Transverse colon (tissue), 4 donors: ENCODE measurements around the gene TMEM176A. TPM values are rescaled to one million over a fixed set of nuclear protein-coding genes. Genes with fewer than 3 reads are reported as not detected.

Source experiments
- DNase-seq: peaks from one replicate; pipeline ENCODE4 v3.0.0-alpha.2; 2019
- H3K27ac ChIP-seq, 4 donors: fragments of 200-600 bp; sonication (generic); 2 replicates each; pipeline ENCODE4 v1.5.1; 2016 to 2018; ENCODE audit warnings: inconsistent platforms in 4 of 4
- H3K27me3 ChIP-seq: fragments of 200-600 bp; sonication (generic); 2 replicates; pipeline ENCODE4 v1.5.1; 2017; ENCODE audit warnings: inconsistent platforms
- H3K36me3 ChIP-seq, 4 donors: fragments of 200-600 bp; sonication (generic); 2 replicates each; pipeline ENCODE4 v1.5.1; 2017 to 2019; ENCODE audit warnings: inconsistent platforms in 4 of 4
- H3K4me1 ChIP-seq, 4 donors: fragments of 200-600 bp; sonication (generic); 2 replicates each; pipeline ENCODE4 v1.5.1; 2017 to 2020; ENCODE audit warnings: inconsistent platforms in 4 of 4
- H3K4me3 ChIP-seq, 4 donors: fragments of 200-600 bp; sonication (generic); 1 replicate in 1 of 4; 2 replicates in 3 of 4; pipeline versions ENCODE4 v1.5.1 to v1.6.1; 2017 to 2019; ENCODE audit warnings: inconsistent platforms in 4 of 4
- H3K9me3 ChIP-seq, 2 donors: fragments of 200-600 bp; sonication (generic); 2 replicates each; pipeline ENCODE4 v1.5.1; 2017 to 2019; ENCODE audit warnings: inconsistent platforms in 2 of 2
- EP300 ChIP-seq: sonication (generic); formaldehyde crosslinking; IDR thresholded peaks from one replicate; pipeline ENCODE4 v1.6.1; 2017; ENCODE audit warnings: antibody characterized with exemption, low read depth
- POLR2A ChIP-seq: fragments of 450-650 bp; IDR thresholded peaks from one replicate; pipeline ENCODE4 v1.6.1; 2016; ENCODE audit warnings: antibody characterized with exemption, mild to moderate bottlenecking, moderate library complexity
- POLR2AphosphoS5 ChIP-seq, 3 donors: sonication (generic); formaldehyde crosslinking; IDR thresholded peaks; one replicate each; pipeline ENCODE4 v1.6.1; 2016; ENCODE audit warnings: antibody characterized with exemption in 3 of 3
- WGBS, 2 donors: methylation state at CpG; one replicate each; pipeline ENCODE4 v1.1.5; 2018; ENCODE audit warnings: low coverage in 1 of 2; 5-methylcytosine and 5-hydroxymethylcytosine counted together
- in situ Hi-C, 4 donors: fragments of 200-750 bp; cut with MboI; loops; one replicate each; pipeline versions ENCODE4 v1.15.0 to v1.15.1; 2017; ENCODE audit warnings: low sequenced_read_pairs in 3 of 4, low pct_ligation_motif_present in 1 of 4, low pct_unique_long_range_greater_than_20kb in 1 of 4
- intact Hi-C: fragments of 100-400 bp; cut with DNase I; formaldehyde crosslinking; loops from one replicate; pipeline ENCODE4 v1.15.1; 2023; ENCODE audit warnings: low total_unique reads
- total RNA-seq, 4 donors: library from RNA; depleted of rRNA; stranded (reverse); fragments of >200 nt; gene quantifications; one replicate each; pipeline ENCODE4 v1.1.0, GENCODE V29; 2016
- TF ChIP-seq, protein P1 (sequence below), 5 experiments: fragments of 200-600 bp in 3 of 5; fragments of 450-650 bp in 2 of 5; sonication (generic) in 3 of 5; IDR thresholded peaks; 1 replicate in 2 of 5; 2 replicates in 3 of 5; pipeline ENCODE4 v1.5.1; 2016 to 2017; ENCODE audit warnings: antibody characterized with exemption in 5 of 5, inconsistent platforms in 3 of 5, mild to moderate bottlenecking in 2 of 5, moderate library complexity in 1 of 5

The TMEM176A gene
- total RNA-seq, 4 donors from 2014 or later, result 44.6 to 210 (median 171) TPM

DNA sequence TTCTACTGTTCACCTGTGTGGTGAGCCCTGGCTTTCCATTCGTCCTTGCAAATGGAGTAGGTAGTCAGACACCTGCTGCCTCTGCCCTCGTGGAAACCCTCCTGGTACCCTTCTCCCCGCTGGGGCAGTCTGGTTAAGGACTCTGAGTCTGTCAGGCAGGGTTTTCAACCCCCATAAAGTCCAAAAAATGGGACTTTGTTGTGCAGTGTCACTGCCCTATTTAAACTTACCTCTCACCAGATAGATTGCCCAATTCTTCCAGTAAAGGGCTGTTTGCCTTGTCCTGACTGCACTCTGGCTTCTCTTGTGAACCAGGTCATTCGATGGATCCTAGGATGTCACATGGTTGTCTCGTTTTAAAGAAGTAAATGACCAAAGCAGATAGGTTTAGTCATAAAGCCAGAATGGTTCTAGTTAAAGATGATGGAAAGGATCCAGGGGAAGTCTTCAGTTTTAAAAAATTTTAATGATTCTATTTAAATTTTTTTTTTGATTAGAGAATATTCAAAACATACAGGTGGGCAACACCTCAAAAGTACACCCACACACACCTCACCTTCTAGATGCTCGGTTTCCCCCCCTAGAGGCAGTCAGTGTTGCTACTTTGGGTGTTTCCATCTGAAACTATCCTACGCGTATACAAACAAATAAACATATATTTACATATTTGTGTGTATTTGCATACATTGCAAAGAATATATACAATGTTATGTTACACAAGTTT, 22.4 kb upstream of the TMEM176A start:
- TF ChIP-seq, protein P1, sequence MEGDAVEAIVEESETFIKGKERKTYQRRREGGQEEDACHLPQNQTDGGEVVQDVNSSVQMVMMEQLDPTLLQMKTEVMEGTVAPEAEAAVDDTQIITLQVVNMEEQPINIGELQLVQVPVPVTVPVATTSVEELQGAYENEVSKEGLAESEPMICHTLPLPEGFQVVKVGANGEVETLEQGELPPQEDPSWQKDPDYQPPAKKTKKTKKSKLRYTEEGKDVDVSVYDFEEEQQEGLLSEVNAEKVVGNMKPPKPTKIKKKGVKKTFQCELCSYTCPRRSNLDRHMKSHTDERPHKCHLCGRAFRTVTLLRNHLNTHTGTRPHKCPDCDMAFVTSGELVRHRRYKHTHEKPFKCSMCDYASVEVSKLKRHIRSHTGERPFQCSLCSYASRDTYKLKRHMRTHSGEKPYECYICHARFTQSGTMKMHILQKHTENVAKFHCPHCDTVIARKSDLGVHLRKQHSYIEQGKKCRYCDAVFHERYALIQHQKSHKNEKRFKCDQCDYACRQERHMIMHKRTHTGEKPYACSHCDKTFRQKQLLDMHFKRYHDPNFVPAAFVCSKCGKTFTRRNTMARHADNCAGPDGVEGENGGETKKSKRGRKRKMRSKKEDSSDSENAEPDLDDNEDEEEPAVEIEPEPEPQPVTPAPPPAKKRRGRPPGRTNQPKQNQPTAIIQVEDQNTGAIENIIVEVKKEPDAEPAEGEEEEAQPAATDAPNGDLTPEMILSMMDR (IDR thresholded peaks at IDR 0.05), result no peak
- TF ChIP-seq POLR2AphosphoS5 (IDR thresholded peaks at IDR 0.05) (no peak), EP300 (no peak), POLR2A (no peak)
- H3K36me3 ChIP-seq, result no peaks in the 10 kb centered on the region
- H3K27ac ChIP-seq, result no peak overlapping the region
- no peaks in the 10 kb centered on the region for H3K9me3 ChIP-seq
- in situ Hi-C loops (loop anchor here (5.0 to 25.0 kb wide), 5 partner anchors 97 to 209 kb away; partner anchors contain the start of genes KCNH2 (in 2 of the 4) and NOS3 (in 2 of the 4)), intact Hi-C loops (no loop called here)
- no peak for DNase-seq
- peaks cover 3 to 35% (median 7%) of the 10 kb centered on the region in 4 donors for H3K4me1 ChIP-seq
- WGBS, 2 donors, result 50 to 54% methylated on average over 5 to 8 of the region's 8 CpGs
- no peak overlapping the region for H3K4me3 ChIP-seq
- no peaks in the 10 kb centered on the region for H3K27me3 ChIP-seq

DNA sequence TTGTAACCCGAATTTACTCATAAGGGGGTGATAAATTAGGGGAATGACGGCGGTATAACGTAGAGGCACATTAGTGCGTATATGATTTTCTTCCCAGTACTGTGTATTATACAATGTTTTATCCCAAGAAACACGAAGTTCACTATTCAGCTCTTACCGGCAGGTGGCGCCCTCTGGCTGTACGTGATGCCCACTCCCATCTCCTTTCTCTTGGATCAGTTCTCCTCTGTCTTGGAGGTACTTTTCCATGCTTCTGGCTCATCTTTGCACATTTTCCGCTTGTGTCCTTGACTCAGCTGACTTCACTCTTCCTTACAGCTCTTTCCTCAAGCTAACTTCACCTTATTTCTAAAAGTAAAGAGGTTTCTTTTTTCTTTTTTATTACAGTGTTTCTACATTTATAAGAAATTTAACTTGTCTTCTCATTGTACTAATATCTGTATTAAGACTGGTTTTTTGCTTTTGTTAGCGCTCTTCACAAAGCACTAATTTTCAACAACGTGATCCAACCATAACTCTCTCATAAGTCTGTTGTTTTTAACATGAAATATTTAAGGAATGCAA, 21.7 kb upstream of the TMEM176A start:
- TF ChIP-seq EP300, result no peak
- TF ChIP-seq POLR2A, result no peak
- TF ChIP-seq, protein P1 (IDR thresholded peaks at IDR 0.05), result peak; percentile 88 to 95 (median 89)
- TF ChIP-seq POLR2AphosphoS5 (IDR thresholded peaks at IDR 0.05), result peak in 1 of 3 donors; percentile 19

DNA sequence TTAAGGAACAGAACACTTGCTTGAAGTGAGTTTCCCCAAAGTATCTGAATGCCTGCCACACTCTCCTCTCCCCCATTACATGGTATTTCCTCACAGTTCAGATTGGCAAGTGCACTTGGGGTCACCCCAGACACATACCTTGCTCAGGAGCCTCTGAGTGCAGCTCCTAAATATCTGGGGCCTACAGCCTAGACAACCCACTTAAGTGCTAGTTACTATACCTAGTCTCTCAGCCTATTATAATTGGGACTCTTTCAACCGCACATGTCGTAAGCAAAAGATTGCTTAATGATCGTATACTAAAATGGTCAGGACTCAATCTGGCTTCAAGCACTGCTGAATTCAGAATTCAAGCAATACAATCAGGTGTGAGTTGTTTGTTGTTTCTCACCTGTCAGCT, 20.3 kb upstream of the TMEM176A start:
- Histone ChIP-seq H3K27me3 (no peaks in the 10 kb centered on the region), H3K9me3 (no peaks in the 10 kb centered on the region), H3K36me3 (no peaks in the 10 kb centered on the region), H3K27ac (peak overlapping the region; percentile 47 to 83 (median 68)), H3K4me1 (peaks cover 13 to 56% (median 25%) of the 10 kb centered on the region in 4 donors), H3K4me3 (no peak overlapping the region)
- in situ Hi-C loops, result loop anchor here in 2 of 4 donors (10.0 to 25.0 kb wide), 2 partner anchors 75 to 207 kb away; partner anchors contain the start of genes KCNH2 (in 2 of the 2), NOS3 (in 2 of the 2) and AOC1 (in 1 of the 2)
- TF ChIP-seq POLR2AphosphoS5 (IDR thresholded peaks at IDR 0.05) (no peak), EP300 (no peak), POLR2A (no peak)
- TF ChIP-seq, protein P1 (IDR thresholded peaks at IDR 0.05), result no peak
- intact Hi-C loops, result loop anchor here (5.0 to 10.0 kb wide), 2 partner anchors 95 to 207 kb away; no protein-coding TSS in a partner anchor
- DNase-seq, result no peak
- WGBS, 2 donors, result 37% methylated on average over 3 of the region's 3 CpGs; no CpG with 5 or more reads in 1 of the 2 donors

More for the DNA sequence above, 21.7 kb upstream of the TMEM176A start:
- peak overlapping the region in 3 of 4 donors; percentile 28 to 35 (median 32) for H3K27ac ChIP-seq
- peaks cover 3 to 42% (median 12%) of the 10 kb centered on the region in 4 donors for H3K4me1 ChIP-seq
- intact Hi-C loops (no loop called here), in situ Hi-C loops (loop anchor here (5.0 to 25.0 kb wide), 5 partner anchors 96 to 208 kb away; partner anchors contain the start of genes KCNH2 (in 2 of the 4) and NOS3 (in 2 of the 4))
- no peaks in the 10 kb centered on the region for H3K9me3 ChIP-seq
- no peaks in the 10 kb centered on the region for H3K27me3 ChIP-seq
- 6 to 7% methylated on average over 10 to 12 of the region's 12 CpGs for WGBS, 2 donors
- no peak overlapping the region for H3K4me3 ChIP-seq
- no peaks in the 10 kb centered on the region for H3K36me3 ChIP-seq
- peak; percentile 91 for DNase-seq

DNA sequence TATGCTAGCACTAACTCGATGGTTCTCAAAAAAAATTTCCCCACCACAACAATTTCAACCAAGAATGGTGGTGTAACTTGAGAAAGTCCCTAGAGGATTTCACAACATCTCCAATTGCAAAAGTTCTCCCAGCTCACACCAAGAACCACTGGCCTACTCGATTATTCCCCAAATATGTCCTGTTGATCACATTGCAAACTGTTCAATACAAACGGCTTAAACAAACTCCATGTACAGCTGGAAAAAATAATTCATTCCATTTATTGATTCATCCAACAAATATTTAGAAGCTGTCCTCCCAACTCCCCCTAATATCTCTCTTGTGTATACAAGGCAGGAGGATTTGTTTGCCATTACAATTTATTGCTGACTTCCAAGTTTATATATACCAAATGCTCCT, 19.5 kb upstream of the TMEM176A start:
- peaks cover 14 to 64% (median 30%) of the 10 kb centered on the region in 4 donors for H3K4me1 ChIP-seq
- WGBS, 2 donors, result 30 to 42% methylated on average over 2 to 3 of the region's 3 CpGs
- peak in 1 of 3 donors; percentile 17 for TF ChIP-seq POLR2AphosphoS5 (IDR thresholded peaks at IDR 0.05)
- TF ChIP-seq POLR2A, result no peak
- in situ Hi-C loops, result loop anchor here in 2 of 4 donors (10.0 to 25.0 kb wide), 2 partner anchors 74 to 206 kb away; partner anchors contain the start of genes KCNH2 (in 2 of the 2), NOS3 (in 2 of the 2) and AOC1 (in 1 of the 2)
- peak overlapping the region; percentile 64 to 87 (median 84) for H3K27ac ChIP-seq
- no peak overlapping the region for H3K4me3 ChIP-seq
- H3K27me3 ChIP-seq, result no peaks in the 10 kb centered on the region
- no peak for DNase-seq
- H3K9me3 ChIP-seq, result no peaks in the 10 kb centered on the region
- H3K36me3 ChIP-seq, result no peaks in the 10 kb centered on the region
- intact Hi-C loops, result loop anchor here (5.0 to 10.0 kb wide), 2 partner anchors 94 to 206 kb away; no protein-coding TSS in a partner anchor
